HPDE6-E6E7 (cell line): ENCODE data around the gene ELOVL5.

ENCODE experiments used
- DNase-seq: peaks from one replicate; pipeline ENCODE4 v3.0.0; 2011; ENCODE audit warnings: missing footprints; ENCODE audit errors: extremely low spot score

ELOVL5 gene

DNA sequence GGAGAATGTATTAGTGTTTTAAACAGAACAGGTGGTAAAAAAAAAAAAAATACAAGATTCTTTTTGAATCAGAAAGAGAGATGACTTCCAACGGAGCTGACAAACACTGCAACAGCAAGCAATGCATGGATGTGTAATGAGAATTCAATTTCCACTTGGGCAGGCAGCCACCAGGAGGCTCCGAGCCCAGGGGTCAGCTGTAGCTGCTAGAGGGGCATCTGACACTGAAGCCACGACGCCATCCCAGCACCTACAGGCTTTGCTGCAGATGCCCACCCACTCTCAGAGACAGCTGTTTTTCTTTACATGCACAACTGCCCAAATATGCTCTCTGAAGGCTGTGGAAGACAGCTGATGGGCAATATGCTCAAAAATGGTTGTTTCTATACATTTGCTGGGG, 75.4 kb downstream of the ELOVL5 start:
- no peak for DNase-seq

DNA sequence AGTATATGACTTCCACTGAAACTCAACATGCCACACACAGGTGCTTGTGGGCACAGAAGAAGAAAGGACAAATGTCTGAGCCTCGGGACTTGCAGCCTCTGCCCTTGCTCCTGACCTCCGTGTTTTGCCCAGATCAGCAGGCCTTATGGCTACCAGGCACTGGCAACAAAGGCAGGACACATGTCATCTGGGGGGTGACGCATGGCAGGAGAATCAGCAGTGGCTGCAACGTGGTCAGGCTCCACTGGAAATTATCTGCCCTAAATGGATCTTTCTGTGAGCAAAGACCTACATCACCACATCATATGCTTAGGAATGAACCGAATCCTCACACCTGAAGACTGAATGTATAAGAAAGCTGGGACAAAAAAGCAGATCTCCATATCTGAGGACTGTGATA, 78.9 kb downstream of the ELOVL5 start:
- DNase-seq: no peak

DNA sequence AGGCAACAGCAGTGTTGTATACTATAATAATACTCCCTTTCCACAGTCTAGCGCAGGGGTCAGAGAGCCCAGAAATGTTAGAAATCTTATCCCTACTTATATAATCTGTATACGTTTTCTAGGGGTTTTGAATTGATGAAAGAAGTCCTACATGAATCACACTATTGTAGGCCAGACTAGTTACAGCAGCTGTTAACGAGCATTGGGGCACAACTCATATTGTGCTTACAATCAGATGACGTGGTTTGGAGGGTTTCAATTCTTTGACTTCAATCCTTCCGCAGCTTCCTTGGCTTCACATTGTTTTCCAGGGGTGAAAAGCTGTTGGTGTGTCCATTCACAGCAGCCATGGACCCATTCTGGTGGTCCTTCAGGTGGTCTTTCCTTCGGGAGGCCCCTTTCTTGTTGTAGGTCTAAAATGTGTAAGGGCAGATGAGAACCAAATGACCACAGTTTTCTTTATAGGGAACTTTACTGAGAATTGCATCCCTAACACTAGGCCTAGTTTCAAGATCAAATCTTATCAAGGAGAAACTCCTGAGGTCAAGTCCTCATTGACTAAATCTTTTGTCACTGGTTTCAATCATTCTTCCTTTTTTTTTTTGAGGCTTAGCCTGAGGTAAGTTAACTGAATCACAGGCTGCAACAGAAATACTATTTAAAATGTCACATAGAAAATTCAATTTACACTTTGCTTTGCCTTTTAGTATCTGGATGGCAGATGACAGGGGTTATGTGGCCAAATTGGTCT, 79.7 kb downstream of the ELOVL5 start:
- DNase-seq: no peak

DNA sequence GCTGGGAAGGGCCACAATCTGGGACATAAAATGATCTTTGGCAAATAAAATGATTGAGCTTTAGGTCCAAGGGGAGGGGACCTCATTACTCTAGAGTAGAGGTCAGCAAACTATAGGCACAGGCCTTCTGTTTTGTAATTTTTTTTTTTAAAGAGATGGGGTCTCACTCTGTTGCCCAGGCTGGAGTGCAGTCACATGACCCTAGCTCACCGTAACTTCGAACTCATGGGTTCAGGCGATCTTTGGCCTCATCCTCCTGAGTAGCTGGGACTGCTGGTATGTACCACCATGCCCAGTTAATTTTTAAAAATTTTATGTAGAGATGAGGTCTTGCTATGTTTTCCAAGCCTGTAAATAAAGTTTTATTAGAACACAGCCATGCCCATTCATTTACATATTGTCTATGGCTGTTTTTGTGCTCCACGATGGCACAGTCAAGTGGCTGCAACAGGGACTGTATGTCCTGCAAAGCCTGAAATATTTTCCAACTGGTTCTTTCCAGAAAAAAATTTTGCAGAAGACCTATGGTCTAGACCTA, 82.1 kb downstream of the ELOVL5 start:
- DNase-seq: no peak

DNA sequence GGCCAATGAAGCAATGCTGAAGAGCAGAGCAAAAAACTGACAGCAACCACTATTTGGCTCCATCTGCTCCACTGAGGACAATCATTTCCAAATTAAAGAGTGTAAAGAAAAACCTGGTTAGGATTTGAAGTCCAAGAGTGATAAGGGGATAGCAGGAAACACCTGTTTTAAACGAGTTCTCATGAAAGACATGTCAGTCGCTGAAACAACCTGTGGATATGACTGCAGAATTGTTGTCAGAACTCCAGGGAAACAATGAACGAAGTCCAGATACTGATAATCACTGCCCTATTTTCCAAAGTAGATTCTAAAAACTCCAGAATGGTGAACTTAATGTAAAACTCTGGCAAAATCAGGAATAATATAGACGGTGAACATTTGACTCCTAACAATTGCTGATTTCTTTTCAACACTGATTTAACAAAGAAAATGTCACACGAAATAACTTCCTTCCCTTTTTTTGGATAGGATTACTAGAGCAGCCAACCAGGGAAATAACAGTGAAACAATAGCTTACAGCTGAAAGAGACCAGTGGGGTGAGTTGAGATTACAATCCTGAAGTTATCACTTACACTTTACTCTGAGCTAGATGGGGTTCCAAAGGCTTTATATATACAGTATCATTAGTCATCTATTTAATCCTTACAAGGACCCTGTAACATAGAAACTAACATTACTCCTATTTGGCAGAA, 83.7 kb downstream of the ELOVL5 start:
- no peak for DNase-seq

DNA sequence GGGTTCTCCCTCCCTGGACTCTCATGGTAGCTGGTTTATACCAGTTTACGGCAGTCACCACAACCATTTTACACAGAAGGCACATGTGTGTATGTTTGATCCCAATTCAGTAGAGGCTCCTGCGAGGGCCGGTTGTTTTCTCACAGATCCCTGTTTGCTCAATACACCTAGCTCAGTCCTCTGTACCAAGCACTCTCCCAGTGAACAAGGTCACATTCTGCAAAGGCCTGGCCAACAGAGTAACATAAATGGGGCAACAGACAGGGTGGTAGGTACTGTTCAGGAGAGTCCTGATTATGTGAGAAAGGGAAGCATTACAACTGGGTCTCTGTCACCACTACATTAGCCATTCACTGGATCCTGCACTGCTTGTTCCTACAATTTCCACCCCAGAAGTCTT, 84.4 kb downstream of the ELOVL5 start:
- DNase-seq: no peak

DNA sequence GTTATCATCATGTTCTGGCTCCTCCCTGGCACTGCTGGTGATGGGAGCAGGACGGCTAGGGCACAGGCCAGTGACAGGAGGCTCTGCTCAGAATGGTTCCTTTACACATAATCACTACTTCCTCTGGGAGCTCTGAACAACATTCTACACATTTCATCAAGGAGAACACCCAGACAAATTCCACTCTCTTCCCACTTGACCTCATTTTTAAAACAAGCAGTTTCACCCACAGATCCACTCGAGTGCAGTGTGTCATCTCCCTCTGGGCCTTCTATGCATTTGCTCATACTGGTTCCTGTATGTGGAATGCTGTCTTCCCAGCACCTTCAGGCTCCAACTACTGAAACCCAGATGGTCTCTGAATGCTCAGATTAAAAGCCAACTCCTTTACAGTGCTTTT, 84.8 kb downstream of the ELOVL5 start:
- DNase-seq: no peak

DNA sequence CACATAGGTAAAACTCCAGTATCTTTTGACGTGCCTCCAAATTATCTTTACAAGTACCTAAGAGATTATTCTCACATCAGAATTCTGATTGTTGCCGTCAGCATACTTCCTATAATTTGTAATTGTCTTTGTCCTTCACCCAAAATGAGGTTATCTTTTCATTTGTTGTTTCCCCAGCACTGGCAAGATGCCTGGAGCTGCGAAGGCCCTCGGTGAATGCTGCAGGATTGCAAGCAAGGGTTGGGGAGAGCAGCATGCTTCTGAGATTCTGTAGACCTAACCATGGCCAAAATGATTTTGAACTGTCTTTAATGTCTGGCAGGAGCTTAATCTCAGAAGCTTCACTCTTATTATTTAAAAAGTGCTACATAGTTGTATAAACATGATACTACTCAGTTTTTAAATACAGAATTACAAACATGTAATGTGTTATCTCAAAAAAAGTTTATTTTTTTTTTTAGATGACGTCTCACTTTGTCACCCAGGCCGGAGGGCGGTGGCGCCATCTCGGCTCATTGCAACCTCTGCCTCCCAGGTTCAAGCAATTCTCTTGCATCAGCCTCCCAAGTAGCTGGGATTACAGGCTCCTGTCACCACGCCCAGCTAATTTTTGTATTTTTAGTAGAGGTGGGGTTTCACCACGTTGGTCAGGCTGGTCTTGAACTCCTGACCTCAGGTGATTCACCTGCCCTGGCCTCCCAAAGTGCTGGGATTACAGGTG, 88.7 kb downstream of the ELOVL5 start:
- DNase-seq: no peak

DNA sequence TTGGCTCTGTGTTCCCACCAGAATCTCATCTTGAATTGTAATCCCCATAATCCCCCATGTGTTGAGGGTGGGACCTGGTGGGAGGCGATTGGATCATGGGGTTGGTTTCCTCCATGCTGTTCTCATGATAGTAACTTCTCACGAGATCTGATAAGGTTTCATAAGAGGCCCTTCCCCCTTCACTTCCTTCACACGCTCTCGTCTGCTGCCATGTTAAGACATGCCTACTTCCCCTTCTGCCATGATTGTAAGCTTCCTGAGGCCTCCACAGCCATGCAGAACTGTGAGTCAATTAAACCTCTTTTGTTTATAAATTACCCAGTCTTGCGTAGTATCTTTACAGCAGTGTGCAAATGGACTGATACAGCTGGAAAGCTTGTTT, 90.0 kb downstream of the ELOVL5 start:
- no peak for DNase-seq

DNA sequence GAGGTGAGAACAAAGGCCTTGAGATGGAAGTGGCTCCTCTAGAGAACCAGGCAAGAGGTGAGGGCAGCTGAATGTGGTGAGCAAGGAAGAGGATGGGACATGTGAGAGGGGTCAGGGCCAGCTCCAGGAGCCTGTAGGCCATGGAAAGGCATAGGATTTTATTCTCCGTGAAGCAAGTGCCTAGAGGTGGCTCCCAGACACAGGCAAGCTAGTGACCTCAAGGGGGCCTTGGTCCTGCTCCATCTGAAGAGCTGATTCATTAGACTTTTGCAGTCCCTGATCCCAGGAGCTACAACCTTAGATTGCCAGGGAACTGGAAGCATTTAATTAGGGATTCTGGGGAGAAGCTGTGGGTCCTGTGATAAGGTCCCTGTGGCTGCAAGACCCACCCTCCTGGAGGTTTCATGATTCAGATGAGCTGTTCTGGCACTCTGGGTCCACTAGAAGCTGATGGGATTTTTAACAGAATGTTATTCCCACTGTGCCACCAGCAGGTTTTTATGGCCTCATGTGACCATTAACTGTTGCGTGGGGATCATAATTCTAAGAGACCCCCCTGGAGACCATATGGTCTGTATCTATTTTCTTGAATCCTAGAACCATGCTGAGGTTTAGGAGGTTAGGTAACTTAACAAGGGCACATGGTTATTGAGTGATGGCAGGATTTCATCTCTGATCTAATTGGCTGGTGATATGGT, 90.5 kb downstream of the ELOVL5 start:
- DNase-seq: no peak

DNA sequence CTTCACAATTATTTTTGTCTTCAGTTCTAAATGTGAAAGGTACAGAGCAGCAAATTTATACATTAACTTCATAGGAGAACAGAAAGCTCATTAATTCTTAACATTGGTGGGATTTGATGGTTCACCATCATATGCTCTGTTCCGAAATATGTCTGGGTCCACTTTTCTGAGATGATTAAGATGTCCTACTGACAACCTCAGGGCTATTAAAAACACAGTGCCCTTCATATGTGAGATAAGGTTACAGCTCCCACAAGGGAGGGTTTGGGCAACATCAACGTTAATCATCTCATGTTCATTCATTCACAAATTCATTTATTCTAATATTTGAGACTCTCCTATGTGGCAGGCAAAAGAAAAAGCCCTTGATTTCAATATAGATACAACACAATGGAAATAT, 91.2 kb downstream of the ELOVL5 start:
- DNase-seq: no peak

DNA sequence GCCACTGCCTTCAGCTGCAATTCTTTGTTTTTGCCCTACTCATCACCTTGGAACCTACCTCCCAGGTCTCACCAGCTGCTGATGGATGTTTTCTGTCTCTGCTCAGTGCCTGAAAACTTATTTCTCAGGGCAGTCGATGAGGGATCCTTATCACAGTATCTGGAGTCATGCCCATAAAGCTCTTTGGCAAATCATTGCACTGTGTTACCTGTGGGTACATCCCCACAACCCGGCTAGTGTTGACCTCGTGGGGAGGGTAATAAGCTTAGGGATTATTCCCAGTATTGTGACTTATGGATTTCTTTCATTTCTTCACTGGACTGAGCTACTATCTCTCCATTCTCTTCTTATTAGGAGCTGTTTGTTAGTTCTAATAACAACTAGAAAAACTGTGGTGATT, 91.7 kb downstream of the ELOVL5 start:
- DNase-seq: no peak

DNA sequence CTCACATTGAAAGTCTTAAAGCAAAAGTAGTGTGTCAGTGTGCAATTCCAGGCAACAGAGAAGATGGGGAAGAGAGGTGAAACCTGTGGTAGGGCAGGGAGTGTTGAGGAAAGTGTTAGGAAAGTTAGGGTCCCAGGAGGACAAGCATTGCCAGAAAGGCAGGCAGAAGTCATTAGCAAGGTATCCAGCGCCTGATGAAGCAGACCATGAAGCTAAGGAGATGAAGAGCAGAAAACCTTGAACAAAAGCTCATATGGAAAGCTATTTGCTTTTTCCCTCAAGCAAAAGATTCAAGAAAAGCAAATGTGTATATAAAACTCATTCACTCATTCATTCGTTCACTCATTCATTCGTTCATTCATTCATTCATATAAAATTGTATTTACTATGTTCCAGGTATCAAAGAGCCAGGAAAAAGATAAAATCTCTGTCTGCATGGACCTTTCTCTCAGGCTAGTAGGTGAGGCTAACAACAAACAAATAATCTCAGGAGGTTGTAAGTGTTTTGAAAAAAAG, 96.5 kb downstream of the ELOVL5 start:
- DNase-seq: no peak

DNA sequence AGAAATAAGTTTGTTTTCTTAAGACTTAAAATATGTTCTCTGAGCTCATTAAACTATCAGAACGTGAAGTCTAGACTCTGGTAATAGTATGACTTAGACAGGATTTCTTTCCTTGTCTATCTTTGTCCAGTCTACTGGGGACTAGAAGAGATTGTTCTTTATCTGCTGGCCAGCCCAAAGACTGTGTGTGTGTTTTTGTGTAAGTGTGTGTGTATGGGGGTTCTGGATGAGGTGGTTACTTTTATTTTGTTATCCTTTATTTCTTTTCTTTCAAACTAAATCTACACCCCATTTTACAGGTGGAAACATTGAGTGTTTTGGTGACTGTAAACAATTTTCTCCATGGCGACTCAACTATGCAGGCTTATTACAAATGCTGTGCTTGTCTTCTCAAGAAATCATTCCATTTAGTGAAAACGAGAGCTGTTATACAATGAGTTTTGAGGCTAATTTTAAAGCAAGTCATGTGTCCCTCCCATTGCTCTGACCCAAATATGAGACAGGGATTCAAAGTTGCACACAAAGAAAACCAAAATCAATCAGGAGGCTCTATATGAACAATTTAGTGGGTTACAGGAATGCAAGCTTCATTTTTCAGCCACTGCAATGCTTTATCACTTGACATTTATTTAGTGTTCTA, 97.6 kb downstream of the ELOVL5 start:
- DNase-seq: no peak

DNA sequence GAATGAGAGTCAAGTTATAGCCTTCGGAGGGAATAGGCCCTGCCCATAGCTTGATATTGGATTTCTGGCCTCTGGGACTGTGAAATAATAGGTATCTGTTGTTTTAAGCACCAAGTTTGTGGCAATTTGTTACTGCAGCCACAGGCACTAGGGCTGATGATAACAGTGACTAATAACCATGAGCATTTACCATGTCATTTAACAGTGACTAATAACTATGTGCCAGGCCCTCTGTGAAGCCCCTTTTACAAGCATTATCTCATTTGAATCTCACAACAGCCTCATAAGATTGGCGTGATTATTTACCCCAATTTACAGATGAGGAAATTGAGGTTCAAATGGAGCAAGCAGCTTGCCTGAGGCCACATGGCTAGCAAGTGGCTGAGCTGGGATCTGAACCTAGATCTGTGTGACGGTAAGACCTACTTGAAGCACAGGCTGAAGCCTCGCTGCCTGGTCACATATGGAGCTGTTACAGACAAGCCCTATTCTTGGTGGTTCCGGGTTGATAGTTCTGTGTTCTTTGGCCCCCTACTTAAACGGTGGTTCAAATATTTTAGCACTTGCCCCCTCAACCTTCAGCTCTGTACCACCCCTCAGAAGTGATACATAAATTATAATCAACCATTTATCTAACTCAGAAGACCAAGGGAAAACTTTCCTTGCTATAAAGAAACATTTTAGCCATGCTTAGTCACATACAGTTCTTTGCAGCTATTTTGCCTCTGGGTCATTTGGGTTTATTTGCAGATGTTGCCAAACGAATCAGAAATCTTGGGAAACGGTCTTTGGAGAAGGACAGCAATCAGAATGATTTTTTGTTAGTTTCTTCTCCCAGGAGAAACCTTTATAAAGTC, 98.3 kb downstream of the ELOVL5 start:
- no peak for DNase-seq

DNA sequence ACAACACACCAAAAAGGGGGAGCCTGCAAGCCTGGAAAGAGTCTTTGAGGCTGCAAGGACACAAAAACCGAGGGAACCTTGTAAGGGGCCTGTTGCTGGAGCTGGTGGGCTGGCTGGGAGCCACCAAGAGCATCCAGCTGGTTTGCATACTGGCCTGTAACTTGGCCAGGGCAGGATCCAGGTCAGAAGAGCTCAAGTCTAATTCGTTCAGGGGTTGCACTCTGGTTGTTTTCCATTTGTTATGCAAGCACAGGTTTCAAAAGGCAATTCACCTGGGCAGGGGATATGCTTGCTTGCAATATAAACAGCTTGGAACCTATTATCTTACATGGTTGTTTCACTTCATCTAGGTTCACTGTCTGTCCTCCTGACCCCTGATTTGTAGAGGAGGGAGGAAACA, 101.8 kb downstream of the ELOVL5 start:
- DNase-seq: no peak

DNA sequence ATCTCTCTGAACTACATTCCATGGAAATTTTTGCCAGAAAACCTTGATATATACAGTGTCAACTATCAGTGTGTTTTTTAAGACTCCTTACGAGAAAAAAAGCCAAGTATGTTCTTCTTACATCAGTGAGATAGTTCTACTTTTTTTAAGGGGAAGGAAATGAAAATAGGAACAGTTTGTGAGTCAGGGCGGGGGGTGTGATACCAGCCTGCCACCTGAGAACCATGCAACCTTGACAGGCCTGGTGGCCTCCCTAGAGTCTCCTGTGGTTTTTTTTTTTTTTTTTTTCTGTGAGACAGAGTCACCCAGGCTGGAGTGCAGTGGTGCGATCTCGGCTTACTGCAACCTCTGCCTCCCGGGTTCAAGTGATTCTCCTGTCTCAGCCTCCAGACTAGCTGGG, 103.8 kb downstream of the ELOVL5 start:
- DNase-seq: no peak

DNA sequence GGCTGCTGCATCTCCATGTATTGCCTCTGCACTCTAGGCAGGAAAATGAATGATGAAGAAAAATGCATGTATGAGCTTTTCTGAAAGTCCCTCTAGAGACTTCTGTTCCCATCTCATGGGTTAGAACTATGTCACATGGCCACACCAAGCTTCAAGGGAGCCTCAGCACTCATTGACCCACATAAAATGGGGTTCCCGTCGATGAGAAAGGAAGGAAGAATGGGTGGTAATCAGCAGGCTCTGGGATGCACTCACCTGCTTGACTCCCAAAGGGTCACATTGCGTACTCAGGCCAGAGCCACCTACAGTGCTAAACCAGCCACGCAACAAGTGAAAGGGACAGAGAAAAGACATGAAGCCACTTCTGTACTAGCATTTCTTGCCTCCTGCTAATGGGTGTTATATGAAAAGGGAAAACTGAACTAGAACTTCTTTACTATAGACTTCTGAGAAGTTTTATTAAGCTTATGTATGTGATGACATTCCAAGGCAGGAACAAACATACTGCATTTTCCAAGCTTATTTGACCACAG, 104.3 kb downstream of the ELOVL5 start:
- DNase-seq: no peak

DNA sequence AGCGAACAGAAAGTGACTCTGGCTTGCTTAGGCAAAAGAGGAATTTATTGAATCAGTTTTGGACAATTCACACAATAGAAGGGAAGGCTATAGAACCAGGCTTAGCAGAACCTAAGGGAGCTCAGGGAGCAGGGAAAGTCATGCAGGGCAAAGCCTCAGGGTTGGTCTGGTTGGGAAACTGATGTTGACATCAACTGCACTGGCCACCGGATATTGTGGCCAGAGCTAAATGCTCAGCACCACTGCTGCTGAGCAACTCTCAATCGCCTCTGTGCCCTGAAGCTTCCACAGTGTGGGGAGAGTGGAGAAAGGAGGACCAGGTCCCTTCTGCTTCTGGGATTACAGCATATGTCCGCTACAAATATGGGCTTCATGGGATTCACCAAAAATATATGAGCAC, 106.8 kb downstream of the ELOVL5 start:
- DNase-seq: no peak

DNA sequence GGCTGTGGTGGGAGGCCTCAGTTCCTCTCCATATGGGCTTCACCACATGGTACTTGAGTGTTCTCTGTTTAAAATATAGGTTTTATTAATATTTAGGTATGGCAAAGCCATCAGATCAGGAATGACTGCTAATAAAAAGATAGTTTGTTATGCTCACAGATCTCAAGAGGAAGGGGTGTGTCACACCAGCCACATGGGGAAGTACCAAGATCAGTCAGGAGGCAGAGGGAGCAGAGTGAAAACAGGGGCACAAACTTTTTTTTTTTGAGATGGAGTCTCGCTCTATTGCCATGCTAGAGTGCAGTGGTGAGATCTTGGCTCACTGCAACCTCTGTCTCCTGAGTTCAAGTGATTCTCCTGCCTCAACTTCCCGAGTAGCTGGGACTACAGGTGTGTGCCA, 108.0 kb downstream of the ELOVL5 start:
- no peak for DNase-seq
